ENCODE results near the gene STXBP1. TPM values are rescaled to one million over a fixed set of nuclear protein-coding genes. Genes with fewer than 3 reads are reported as not detected.

STXBP1 gene
- total RNA-seq, 1 experiment from 2014 or later = 40.6 TPM

DNA sequence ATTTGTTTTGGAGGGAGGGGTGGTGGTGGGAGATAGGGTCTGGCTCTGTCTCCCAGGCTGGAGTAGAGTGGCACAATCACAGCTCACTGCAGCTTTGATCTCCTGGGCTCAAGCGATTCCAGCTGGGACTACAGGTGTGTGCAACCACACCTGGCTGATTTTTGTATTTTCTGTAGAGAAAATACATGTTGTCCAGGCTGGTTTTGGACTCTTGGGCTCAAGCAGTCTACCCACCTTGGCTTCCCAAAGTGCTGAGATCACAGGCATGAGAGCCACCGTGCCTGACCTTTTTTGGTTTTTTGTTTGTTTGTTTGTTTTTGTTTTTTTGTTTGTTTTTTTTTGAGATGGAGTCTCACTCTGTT is 15.4 kb downstream of the STXBP1 start:
- DNase-seq (ENCODE audit: low read depth, low spot score) = no peak
- H3K79me2 ChIP-seq (ENCODE audit: insufficient read depth, low read length) = no peaks in the 10 kb centered on the region
- no peak overlapping the region for H3K4me2 ChIP-seq (ENCODE audit: low read length)
- ChIA-PET RAD21 (ENCODE audit: low non-redundant PET in 1 of 2, low total read pairs in 2 of 2, uncharacterized antibody in 2 of 2, unreplicated experiment in 2 of 2) (no interaction called here), CTCF (no interaction called here), POLR2A (no interaction called here)
- H3K4me1 ChIP-seq (ENCODE audit: control insufficient read depth in 1 of 2, insufficient read depth in 2 of 2, low read length in 2 of 2) = peaks cover 4 to 13% of the 10 kb centered on the region in 2 experiments; a peak in 2 of 4 replicates
- intact Hi-C loops (cut with micrococcal nuclease) = no loop called here
- no peaks in the 10 kb centered on the region for H3K27me3 ChIP-seq (ENCODE audit: insufficient read depth, low read length)
- H3K9ac ChIP-seq (ENCODE audit: low read length) = no peak overlapping the region
- no peak overlapping the region for H2AFZ ChIP-seq (ENCODE audit: low read depth, low read length, poor library complexity, severe bottlenecking)
- H3K9me3 ChIP-seq (ENCODE audit: control insufficient read depth in 1 of 2, insufficient read depth in 1 of 2, low read depth in 1 of 2, low read length in 2 of 2) = no peaks in the 10 kb centered on the region
- no peak overlapping the region for H3K4me3 ChIP-seq (replicated peaks in 1 of 2; ENCODE audit: low read depth in 1 of 2, low read length in 2 of 2)
- no peak for ATAC-seq
- H3K36me3 ChIP-seq (ENCODE audit: control insufficient read depth in 1 of 2, insufficient read depth in 2 of 2, low read length in 2 of 2) = no peaks in the 10 kb centered on the region
- no TSS peak for BruUV-seq (replicated peaks)
- no peak for TF ChIP-seq POLR2A (IDR thresholded peaks at IDR 0.05; ENCODE audit: borderline replicate concordance, extremely low read depth, insufficient read depth, insufficient read length)
- no peak for TF ChIP-seq POLR2AphosphoS5 (IDR thresholded peaks at IDR 0.05; ENCODE audit: low read depth, low read length)
- TF ChIP-seq ZFX (IDR thresholded peaks at IDR 0.05) = no peak
- TF ChIP-seq, protein P1, sequence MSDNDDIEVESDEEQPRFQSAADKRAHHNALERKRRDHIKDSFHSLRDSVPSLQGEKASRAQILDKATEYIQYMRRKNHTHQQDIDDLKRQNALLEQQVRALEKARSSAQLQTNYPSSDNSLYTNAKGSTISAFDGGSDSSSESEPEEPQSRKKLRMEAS (IDR thresholded peaks at IDR 0.05) = no peak
- no peak for TF ChIP-seq YY1 (IDR thresholded peaks at IDR 0.05; ENCODE audit: extremely low read depth, insufficient replicate concordance, low read depth, low read length)
- no peak for TF ChIP-seq JUND (IDR thresholded peaks at IDR 0.05)
- TF ChIP-seq, protein P2, sequence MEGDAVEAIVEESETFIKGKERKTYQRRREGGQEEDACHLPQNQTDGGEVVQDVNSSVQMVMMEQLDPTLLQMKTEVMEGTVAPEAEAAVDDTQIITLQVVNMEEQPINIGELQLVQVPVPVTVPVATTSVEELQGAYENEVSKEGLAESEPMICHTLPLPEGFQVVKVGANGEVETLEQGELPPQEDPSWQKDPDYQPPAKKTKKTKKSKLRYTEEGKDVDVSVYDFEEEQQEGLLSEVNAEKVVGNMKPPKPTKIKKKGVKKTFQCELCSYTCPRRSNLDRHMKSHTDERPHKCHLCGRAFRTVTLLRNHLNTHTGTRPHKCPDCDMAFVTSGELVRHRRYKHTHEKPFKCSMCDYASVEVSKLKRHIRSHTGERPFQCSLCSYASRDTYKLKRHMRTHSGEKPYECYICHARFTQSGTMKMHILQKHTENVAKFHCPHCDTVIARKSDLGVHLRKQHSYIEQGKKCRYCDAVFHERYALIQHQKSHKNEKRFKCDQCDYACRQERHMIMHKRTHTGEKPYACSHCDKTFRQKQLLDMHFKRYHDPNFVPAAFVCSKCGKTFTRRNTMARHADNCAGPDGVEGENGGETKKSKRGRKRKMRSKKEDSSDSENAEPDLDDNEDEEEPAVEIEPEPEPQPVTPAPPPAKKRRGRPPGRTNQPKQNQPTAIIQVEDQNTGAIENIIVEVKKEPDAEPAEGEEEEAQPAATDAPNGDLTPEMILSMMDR (IDR thresholded peaks at IDR 0.05 in 2 of 3, conservative IDR thresholded peaks at IDR 0.05 in 1 of 3; ENCODE audit: borderline replicate concordance in 1 of 3, insufficient read depth in 1 of 3, low read depth in 2 of 3, low read length in 2 of 3) = no peak
- TF ChIP-seq EGR1 (IDR thresholded peaks at IDR 0.05; ENCODE audit: low read depth) = no peak
- no peak for TF ChIP-seq TCF7L2 (IDR thresholded peaks at IDR 0.05; ENCODE audit: borderline replicate concordance, extremely low read depth, insufficient read depth, insufficient read length)
- no peak for TF ChIP-seq CEBPB (IDR thresholded peaks at IDR 0.05; ENCODE audit: low read depth)
- TF ChIP-seq, protein P3, sequence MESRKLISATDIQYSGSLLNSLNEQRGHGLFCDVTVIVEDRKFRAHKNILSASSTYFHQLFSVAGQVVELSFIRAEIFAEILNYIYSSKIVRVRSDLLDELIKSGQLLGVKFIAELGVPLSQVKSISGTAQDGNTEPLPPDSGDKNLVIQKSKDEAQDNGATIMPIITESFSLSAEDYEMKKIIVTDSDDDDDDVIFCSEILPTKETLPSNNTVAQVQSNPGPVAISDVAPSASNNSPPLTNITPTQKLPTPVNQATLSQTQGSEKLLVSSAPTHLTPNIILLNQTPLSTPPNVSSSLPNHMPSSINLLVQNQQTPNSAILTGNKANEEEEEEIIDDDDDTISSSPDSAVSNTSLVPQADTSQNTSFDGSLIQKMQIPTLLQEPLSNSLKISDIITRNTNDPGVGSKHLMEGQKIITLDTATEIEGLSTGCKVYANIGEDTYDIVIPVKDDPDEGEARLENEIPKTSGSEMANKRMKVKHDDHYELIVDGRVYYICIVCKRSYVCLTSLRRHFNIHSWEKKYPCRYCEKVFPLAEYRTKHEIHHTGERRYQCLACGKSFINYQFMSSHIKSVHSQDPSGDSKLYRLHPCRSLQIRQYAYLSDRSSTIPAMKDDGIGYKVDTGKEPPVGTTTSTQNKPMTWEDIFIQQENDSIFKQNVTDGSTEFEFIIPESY (IDR thresholded peaks at IDR 0.05; ENCODE audit: extremely low read depth, insufficient replicate concordance, low read length) = no peak
- TF ChIP-seq SRF (IDR thresholded peaks at IDR 0.05; ENCODE audit: low read depth) = no peak
- TF ChIP-seq, protein P4, sequence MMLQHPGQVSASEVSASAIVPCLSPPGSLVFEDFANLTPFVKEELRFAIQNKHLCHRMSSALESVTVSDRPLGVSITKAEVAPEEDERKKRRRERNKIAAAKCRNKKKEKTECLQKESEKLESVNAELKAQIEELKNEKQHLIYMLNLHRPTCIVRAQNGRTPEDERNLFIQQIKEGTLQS (IDR thresholded peaks at IDR 0.05) = no peak
- H3K27ac ChIP-seq (ENCODE audit: low read depth, low read length) = no peak overlapping the region
- no peaks in the 10 kb centered on the region for H4K20me1 ChIP-seq (ENCODE audit: insufficient read depth)
- no peaks in the 10 kb centered on the region for H3K9me2 ChIP-seq (ENCODE audit: insufficient read depth)
